Dermis microvascular lymphatic vessel endothelial cell (primary cell): ENCODE measurements around the gene ZBTB39. TPM values are rescaled to one million over a fixed set of nuclear protein-coding genes. Genes with fewer than 3 reads are reported as not detected.
"Not testable (repeated sequence)": the region's sequence is repeated elsewhere in the genome, so short reads cannot be mapped to it uniquely, and the experiment has no call there.

Experiments used
- DNase-seq, 2 donors: peaks; one replicate each; pipeline versions ENCODE4 v3.0.0 to v3.0.0-alpha.2; 2010; ENCODE audit warnings: low read depth in 2 of 2
- total RNA-seq: library from RNA; depleted of rRNA; stranded (reverse); fragments of >200 nt; gene quantifications from 2 replicates; pipeline ENCODE4 v1.2.1, GENCODE V29; 2014

ZBTB39 gene, protein sequence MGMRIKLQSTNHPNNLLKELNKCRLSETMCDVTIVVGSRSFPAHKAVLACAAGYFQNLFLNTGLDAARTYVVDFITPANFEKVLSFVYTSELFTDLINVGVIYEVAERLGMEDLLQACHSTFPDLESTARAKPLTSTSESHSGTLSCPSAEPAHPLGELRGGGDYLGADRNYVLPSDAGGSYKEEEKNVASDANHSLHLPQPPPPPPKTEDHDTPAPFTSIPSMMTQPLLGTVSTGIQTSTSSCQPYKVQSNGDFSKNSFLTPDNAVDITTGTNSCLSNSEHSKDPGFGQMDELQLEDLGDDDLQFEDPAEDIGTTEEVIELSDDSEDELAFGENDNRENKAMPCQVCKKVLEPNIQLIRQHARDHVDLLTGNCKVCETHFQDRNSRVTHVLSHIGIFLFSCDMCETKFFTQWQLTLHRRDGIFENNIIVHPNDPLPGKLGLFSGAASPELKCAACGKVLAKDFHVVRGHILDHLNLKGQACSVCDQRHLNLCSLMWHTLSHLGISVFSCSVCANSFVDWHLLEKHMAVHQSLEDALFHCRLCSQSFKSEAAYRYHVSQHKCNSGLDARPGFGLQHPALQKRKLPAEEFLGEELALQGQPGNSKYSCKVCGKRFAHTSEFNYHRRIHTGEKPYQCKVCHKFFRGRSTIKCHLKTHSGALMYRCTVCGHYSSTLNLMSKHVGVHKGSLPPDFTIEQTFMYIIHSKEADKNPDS
- total RNA-seq: 5.6 and 9.9 TPM in 2 replicates

DNA sequence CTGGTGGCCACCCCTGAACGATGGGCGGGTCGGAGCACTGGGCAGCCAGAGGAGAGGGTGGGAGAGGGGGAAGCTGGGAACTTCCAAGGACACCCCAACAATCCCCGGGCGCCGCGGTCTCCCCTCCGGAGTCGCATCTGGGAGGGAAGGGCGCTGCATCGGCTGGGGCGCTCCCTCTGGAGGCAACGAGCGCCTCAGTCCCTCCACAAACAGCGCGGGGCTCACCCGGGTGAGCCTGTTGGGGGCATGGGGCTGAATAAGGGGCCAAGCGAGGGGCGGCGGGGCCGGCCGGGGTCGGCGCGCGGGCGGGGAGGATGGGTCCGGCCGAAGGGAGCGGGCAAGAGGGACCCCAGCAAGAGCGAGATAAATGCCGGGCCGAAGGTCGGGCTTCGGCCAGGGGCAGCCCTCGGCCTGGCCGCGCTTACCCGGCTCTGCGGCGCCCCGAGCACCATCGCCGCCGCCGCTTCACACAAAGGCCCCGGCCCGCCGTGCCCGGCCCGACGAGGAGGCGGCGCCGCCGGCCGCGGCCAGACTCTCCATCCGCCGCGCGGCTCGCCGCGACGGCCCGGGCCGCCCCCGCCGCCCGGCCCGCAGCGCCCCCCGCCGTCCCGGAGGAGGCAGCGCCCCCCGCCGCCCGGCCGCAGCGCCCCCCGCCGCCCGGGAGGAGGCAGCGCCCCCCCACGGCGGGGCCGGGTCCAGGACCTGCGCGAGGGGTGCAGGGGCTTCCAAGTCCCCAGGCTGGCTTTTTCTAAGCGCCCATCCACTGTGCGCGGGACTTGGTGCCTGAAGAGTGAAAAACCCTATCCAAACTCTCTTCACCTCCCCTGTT, at the start of gene ZBTB39:
TSS of gene ZBTB39 (minus strand) at position 567 of the 829 bp plus-strand sequence. CDS start 1,629 bp downstream, outside the sequence.
- DNase-seq: peak in 1 of 2 donors; percentile 63

DNA sequence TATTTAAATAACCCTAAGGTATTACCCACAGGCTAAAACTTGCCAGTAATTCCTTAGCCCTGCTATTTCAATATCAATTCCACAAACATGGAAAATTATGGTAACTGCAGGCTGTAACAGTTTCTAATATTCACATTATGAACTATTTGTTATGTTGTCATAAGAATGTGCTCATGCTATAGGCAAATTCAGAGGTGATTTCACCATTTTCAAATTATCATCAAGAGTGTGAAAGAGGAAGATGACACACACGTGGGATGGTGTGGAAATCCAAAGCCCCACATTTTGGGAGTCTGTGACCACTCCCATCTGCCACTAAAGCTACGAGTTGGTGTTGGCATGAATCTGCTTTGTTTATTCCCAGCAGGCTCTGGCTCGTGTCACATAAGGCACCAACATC, 49.5 kb upstream of the ZBTB39 start:
- no peak for DNase-seq

DNA sequence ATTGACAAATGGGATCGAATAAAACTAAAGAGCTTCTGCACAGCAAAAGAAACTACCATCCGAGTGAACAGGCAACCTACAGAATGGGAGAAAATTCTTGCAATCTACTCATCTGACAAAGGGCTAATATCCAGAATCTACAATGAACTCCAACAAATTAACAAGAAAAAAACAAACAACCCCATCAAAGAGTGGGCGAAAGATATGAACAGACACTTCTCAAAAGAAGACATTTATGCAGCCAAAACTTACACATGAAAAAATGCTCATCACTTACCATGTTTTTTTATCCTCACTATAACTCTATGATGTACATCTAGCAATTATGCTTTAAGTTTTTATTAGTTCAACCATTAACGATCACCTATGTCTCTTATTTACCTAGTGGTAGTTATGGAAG, 47.6 kb upstream of the ZBTB39 start:
- not testable (repeated sequence) for DNase-seq

DNA sequence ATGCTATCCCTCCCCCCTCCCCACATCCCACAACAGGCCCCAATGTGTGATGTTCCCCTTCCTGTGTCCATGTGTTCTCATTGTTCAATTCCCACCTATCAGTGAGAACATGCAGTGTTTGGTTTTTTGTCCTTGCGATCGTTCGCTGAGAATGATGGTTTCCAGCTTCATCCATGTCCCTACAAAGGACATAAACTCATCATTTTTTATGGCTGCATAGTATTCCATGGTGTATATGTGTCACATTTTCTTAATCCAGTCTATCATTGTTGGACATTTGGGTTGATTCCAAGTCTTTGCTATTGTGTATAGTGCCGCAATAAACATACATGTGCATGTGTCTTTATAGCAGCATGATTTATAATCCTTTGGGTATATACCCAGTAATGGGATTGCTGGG, 46.8 kb upstream of the ZBTB39 start:
- DNase-seq: not testable (repeated sequence)

DNA sequence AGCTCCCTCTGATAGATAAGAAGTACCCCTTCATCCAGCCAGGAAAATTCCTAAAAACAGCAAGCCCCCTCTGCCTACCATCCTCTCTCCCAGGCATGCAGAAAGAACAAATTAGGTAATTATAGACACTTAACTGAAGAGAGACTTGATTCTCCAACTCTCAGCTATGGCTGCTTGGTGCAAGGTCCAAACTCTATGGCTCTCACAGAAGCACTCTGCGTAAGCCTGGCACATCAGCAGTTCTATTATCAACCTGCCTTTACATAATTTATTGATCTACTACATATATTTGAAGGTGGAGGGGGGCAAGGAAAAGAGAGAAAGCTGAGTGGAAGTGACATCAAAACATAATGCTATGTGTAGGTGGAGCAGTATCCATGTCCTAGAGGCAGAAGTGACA, 44.7 kb upstream of the ZBTB39 start:
- no peak for DNase-seq

DNA sequence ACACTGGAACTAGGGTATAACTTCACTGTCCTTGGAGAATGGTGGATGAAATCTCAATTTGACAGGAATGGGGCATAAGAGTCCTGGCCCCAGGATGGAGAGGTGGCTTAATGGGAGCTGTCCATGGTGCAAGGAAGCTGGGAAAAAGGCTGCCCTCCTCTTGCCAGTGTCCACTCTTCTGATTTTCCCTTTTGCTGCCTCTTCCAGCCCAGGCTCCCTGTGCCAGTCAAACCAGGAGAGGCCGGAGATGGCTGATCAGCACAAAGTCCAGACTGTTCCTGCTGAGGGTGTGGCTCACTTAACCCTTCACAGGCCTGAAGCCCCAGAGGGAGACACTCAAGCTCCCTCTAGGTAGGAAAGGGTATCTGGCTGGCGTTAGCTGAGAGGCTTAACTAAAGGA, 43.5 kb upstream of the ZBTB39 start, which contains the start of gene MYO1A:
TSS of gene MYO1A (minus strand) at position 240 of the 400 bp plus-strand sequence. CDS start 1,806 bp downstream, outside the sequence.
- DNase-seq: peak in 1 of 2 donors; percentile 16

DNA sequence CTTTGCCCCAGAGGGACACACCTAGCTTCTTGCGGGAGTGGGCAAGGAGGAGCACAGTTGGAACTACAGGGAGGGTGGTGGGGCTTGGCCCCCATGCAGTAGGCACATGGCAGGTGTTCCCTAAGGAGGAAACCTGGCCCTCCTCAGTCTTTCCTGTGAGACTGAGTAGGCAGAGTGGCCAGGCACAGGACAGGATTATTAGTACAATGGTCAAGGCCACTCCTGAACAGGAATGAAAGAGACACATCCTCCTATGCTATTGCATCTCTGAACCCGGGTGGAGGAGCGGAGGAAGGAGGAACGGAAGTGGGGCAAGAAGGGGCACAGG, 42.7 kb upstream of the ZBTB39 start:
- DNase-seq: no peak

DNA sequence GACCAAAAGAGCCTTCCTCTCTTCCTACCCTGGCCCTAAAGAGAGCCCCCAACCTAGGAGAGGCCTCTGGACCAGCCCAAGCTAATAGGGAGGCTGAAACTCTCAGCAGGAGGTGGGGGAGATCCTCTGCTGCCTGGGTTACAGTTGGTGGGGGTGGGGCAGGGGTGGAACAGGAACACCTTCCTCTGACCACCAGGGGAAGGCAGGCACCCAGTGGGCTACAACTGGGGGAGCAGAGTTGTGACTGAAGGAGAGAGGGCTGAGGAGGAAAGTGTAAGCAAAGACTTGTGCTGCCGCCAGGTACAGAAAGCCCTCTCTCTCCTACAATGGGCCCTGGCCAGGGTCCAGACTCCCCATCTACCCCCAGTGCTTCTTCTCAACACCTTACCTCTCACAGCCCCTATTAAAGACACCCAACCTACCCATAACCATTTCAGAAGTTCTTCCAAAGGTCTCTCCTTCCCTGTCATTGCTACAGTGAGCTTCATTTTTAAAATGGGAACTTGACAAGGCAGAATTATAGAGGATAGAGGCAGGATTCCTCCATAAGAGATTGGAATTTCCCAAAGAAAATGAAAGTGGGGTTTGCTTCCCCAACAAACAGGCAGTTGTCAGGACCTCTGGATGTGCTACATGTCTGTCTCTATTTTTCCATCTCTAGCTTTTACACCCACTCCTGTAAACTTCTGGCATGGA, 42.2 kb upstream of the ZBTB39 start:
- no peak for DNase-seq

DNA sequence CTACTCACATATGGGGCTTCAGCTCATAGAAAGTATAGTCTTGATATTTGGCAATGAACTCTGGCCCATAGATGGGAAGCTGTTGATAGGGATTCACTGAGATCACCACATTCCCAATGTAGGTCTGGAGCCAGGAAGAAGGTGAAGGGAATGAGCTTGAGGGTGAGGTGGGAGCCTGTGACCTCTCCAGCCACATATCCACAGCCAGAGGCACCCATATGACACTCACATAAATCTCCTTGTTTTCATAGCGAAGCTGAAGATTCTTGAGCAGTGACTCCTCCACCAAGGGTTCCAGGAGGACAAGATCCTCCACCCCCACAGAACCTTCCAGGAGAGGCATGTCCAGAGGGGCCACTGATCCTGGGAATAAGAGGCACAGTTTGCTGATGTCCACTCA, 41.6 kb upstream of the ZBTB39 start:
- no peak for DNase-seq

DNA sequence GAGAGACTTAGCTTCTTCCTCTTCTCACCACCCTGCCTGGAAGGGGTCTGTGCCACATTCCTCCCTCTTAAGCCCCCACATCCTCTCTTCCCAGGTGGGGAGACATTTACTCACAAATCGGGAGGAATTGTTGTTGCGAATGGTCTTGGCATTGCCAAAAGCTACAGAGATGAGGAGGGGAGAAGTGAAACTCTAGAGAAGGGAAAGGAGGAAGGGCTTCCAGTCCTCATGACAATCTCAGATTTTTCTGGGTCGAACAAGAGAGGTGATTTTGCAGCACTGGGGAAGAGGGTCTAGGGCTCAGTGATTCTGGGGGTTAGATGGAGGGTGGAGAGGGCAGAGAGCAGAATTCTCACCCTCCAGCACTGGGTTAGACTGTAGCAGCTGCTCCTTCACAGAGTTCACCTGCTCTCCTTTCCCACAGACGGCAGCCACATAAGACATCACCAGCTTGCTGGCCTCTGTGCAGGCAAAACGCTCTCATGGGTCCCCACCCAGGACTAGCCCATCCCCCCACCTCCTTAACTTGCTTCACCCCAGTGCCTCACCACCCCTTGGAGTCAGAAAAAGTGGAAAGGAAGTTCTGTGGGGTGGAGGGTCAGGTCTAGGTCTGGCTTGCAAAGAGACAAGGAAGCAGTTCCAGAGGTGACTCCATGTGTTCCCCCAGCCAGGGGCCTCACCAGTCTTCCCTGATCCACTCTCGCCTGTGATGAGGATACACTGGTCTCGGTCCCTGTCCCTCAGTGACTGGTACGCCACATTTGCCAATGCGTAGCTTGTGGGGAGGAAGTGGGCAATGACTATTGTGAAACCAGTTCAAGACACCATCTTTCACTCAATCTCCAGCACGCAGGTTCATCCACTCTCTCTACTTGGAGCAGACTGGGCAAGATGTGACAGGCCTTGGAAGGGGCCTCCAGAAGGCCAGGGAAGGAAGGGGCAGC, 40.9 kb upstream of the ZBTB39 start:
- DNase-seq: no peak

DNA sequence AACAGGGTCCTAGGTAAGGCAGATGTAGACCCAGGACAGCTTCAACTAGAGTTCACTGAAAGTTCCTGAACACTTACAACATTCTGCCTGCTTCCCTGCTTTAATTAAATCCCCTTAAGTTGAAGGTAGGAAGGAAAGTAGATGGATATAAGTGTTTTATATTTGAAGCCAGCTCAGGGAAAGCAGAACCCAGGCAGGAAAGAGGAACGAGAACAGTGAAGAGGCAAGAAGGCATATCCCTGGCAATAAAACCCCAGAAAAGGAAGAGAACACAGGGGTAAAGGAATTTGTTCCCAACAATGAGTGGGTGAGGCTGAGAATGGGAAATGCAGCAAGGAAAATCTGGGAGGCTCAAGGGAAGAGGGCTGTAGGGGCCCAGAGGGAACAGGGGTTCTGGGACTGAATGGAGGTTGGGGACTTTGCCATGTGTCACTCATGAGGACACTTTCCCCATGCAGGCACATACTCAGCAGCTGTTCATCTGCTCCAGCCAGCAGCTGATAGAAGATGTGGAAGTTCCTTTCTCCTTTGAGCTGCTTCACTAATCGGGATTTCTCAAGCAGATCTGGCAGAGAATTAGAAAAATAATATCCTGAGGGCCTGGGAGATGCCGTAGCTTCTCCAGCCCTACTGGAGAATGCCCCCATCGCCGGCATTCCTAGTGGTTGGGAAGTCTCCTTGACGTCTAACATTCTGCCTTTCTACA, 39.9 kb upstream of the ZBTB39 start:
- no peak for DNase-seq

DNA sequence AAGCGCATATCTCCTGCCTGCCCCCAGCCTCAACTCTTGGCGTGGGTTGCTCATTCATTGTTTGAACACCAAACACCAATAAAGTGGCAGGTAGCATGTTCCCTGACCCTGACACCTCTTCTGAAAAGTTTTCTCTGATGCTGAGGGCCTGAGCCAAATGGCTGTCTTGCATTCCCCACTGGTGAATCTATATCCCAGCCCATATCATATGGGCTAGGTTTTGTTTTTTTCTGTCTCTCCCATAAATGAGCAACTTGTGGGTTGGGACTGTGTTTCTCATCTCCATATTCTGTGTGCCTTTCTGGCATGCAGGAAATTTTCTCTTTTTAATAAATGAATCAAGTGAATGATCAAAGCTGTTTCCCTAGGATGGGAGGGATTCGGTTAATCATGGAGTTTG, 38.5 kb upstream of the ZBTB39 start:
- no peak for DNase-seq

DNA sequence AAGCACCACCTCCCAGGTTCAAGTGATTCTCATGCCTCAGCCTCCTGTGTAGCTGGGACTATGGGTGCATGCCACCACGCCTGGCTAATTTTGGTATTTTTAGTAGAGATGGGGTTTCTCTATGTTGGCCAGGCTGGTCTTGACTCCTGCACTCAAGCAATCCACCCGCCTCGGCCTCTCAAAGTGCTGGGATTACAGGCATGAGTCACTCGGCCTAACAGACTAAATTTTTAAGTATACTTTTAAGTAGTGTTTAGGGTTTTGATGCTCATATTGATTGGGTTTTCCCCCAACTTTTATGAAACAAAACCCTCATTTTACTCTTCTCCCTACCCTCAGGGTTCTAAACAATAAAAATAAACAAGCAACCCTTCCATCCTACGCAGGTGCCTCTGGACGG, 38.1 kb upstream of the ZBTB39 start:
- DNase-seq: no peak

DNA sequence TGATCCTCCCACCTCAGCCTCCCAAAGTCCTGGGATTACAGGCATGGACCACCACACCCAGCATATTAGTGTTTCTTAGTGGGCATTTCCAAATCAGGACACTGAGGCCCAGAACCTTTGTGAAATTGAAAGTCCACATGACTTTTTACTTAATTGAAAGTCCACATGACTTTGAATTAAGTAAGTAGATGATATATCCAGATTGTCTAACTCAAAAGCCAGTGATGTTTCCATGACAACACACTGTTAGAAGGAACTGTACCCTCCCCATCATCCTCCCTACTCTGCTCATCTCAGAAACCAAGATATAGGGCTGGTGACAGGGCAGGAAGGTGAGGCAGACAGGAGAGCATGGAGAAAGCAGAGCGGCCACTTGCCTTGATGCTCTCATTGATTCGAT, 36.3 kb upstream of the ZBTB39 start:
- DNase-seq: no peak

DNA sequence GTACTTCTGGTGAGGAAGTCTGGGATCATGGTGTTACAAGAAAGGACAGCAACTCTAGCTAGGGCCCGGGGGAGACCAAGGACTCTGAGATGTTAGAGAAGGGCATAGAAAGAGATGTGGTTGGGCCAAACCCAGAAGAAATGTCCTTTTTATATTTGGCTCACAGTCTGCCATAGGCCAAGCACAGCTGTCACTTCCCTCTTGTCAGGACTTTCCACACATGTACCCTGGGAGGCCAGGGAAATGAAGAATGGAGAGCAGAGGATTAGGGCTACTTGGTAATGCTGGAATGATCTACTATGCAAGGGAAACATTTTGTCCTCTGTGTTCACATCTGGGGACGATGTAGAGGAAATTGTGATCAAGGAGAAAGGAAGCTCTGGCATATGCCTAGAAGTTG, 34.4 kb upstream of the ZBTB39 start:
- DNase-seq: no peak

DNA sequence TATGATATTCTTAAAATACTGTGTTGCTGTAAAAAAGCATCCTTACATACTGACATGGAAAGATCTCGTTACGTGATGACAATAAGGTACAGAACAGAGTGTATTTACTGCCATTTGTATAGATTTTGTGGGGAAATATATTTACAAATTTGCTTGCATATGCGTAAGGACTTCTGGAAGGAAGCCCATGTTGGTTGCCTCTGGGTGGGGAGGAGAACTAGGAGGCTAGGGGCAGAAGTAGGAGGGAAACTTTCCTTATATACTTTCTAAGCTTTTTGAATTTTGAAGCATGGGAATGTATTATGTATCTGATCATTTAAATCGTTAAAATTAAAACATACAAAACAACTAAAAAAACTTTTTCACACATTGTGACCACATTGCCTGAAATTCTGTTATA, 33.9 kb upstream of the ZBTB39 start:
- no peak for DNase-seq

DNA sequence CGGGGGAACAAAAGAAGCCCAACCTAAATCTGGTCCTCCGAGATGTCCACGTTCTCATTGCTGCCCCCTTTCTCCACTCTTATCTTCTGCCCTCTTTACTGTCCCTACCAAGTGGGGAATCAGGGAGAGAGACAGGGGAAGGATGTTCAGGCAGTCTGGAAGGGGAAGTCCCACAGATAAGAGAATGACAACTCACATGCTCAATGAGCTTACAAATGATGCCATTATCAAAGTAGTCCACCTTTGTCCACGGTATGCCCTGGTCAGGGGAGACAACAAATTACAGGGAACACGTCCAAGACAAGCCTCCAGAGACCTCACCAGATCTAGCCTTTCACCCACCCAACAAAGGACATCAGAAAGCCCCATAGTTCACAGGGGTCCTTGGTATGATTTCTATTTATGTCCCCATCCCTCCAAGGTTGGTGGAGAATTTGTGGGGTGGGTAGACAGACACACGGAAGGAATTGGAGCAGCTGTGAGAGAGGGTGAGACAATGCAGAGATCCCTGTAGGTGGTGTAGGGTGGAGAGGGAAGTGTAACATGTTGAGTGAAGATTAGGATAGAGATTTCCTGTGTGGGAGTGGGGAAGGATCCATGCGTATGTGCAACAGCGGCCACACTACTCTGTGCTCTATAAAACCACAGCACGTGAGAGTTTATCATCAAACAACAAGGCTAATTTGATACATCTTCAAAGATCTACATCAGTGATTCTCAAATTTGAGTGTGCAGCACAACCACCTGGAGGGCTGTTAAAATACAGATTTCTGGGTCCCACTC, 32.9 kb upstream of the ZBTB39 start:
- no peak for DNase-seq

DNA sequence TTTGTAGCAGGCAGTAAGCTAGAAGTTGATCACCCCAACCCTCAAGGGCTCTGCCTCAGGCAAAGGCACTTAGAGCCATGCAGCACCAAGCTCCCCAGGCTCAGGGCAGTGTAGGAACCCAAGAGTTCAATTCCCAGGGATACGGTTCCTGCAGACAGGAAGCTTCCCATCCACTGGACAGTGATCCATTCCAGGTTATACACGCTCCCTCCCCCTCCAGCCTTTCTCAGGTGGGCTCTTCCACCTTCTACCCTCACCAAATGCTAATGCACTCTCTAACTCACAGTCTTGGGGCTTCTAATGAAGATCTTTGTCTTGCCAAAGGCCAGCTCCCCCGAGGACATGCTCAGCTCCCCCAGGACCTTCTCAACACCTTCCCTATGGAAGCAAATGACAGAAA, 30.9 kb upstream of the ZBTB39 start:
- no peak for DNase-seq

DNA sequence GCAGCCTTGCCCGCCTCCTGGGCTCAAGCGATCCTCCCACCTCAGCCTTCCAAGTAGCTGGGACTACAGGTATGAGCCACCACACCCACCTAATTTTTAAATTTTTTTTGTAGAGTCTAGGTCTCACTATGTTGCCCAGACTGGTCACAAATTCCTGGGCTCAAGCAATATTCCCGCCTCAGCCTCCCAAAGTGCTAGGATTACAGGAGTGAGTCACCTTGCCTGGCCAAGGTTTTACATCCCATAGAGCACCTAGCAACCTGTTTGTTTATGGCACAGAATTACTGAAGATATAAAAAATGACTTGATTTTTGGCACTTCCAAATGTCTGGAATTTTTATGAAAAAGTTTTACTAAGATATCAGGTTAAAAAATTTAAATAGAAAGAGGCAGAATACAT, 27.1 kb upstream of the ZBTB39 start:
- DNase-seq: no peak
